NOMO-1 treated with DMSO at 0.1 percent for 48 hours (cell line): Measurements from ENCODE around the gene CDH20.

Source experiments
- DNase-seq: peaks from one replicate; lab custom pipeline; 2025; ENCODE audit not compliant: unreplicated experiment; lab: John Stamatoyannopoulos, UW

Gene CDH20

GRCh38 chr18:61572084-61572655 is 238.9 kb downstream of the CDH20 start:
- DNase-seq: no peak

DNA sequence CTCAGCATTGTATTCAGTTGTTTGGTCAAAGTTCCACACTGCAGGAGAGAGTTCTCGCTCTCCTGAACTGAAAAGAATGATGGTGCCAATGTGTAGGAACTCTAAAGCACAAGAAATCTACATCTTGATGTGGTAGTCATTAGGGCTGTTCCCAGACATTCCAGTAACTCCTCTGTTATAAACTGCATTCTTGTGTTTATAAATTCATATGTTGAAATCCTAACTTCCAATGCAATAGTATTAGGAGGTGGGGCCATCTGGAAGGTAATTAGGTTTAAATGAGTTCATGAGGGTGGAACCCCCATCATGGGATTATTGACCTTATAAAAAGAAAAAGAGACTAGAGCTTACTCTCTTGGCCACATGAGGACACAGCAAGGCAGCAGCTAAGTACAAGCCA is 239.6 kb downstream of the CDH20 start:
- no peak for DNase-seq

DNA sequence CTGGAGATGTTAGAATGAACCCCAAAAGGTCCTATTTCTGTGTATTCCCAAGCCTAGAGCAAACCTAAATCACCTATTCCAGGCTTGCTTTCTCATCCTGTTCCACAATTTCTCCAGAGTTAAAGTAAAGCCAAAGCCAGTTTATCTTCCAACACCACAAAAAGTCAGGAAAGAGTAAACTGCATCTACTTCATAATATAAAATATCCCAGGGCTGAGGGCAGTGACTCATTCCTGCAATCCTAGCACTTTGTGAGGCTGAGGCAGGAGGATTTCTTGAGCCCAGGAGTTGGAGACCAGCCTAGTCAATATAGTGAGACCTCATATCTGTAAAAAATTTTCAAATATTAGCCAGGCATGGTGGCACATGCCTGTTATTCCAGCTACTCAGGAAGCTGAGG is 241.4 kb downstream of the CDH20 start:
- no peak for DNase-seq

GRCh38 chr18:61575419-61575818 is 242.2 kb downstream of the CDH20 start:
- no peak for DNase-seq

DNA sequence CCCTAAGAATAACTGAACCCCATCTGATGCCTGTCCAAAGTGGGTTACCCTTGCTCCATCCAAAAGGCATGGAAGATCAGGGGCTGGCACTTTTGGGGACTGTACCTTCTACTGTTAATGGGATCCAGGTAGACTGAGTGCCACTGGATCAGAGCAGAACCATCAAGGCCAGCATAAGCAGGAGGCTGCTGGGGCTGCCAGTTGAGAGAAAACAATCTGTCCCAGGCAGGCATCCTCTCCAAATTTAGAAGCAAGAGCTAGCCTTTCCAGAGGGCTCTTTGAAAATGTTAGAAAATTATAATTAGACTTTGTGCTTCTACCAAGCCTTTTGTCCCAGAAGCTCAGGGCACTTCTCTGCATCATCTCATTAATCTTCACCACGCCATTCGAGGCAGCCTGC is 245.6 kb downstream of the CDH20 start:
- DNase-seq: no peak

DNA sequence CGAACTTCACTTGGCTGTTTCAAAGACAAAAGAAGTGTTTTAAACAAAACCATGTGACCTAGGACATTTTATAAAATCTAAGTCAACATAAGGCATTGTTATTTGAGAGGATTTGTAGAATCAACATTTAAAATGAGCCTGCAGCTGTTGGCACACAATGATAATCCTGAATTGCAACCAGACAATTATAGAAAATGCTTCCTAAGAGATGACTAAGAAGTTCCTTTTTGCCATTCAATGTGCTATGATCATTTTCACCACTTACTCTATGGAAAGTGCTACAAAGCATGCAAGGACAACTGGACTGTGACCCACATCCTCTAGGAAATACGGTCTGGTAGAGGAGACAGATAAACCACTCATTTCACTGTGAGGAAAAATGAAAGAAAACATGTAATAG is 246.4 kb downstream of the CDH20 start:
- no peak for DNase-seq

DNA sequence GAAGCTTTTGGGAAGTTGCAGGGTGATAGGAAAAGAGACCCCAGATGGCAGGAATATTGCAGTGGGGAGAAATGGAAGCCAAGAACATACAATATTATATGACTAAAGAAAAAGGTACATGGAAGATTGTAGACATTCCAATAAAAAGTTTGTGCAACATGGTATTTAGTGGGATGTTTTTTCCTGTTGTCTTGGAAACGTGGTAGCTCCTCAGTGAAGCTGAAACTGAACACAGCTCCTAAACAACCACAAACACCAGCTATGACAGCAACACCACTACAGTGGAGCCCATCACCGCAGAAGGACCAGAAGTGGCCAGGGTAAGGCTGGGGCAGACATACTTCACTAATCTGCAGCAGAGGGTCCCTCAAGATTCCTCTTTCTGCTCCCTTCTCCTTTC is 246.8 kb downstream of the CDH20 start:
- no peak for DNase-seq

- DNase-seq: peak; percentile 43
Measured at GRCh38 chr18:61581578-61582201, 248.5 kb downstream of the CDH20 start.

DNA sequence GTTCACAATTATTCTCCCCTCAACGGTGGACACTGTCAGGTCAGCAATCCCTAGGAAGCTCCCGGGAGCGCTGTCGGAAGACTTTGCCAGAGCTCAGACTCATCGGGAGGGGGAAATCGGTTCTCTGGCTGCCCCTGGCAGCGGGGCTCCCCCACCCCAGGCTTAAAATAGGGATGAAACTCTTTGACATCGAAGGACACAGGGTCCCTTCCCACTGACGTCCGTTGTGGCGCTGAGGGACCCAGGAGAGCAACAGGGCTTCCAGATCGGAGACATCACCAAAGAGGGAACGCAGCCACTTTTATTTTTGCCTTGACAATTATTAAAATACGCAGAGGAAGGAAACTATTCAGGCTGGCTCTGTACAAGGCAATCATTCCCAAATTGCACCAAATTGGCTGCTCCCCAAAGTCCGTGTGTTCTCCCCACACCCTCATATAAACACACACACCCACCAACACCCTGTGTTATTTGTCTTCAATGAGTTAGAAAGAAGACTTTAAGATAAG is 249.0 kb downstream of the CDH20 start:
- no peak for DNase-seq

DNA sequence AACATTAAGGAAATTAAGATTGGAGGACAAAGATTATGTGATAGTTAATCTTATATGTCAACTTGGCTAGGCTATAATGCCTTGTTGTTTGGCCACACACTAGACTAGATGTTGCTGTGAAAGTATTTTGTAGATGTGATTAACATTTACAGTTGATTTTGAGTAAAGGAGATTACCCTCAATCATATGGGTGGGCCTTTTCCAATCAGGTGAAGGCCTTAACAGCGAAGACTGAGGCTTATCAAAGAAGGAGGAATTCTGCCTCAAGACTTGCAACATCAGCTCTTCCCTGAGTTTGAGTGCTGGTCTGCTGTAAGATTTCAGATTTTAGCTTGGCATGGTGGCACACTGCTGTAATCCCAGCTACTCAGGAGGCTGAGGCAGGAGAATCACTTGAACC is 250.3 kb downstream of the CDH20 start:
- DNase-seq: no peak

DNA sequence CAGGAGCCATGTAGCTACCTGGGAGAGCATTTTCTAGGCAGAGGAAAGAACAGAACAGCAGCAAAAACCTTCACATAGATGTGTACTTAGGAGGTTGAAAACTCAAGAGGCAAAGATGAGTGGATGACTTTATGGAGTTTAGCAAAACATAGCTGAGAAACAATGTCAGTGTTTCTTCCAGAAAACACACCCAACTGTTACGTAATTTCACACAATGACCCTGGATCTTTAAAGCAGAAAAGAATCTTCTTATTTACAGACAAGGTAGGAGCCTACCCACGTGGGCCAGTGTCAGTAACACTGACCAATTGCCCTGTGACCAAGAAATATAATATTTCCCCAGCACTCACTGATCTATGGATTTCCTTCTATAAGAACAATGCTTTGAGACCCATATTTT is 254.6 kb downstream of the CDH20 start:
- no peak for DNase-seq

- peak; percentile 88 for DNase-seq
Measured at GRCh38 chr18:61589053-61589723, 256.0 kb downstream of the CDH20 start.

GRCh38 chr18:61589724-61590065 is 256.5 kb downstream of the CDH20 start:
- DNase-seq: no peak

DNA sequence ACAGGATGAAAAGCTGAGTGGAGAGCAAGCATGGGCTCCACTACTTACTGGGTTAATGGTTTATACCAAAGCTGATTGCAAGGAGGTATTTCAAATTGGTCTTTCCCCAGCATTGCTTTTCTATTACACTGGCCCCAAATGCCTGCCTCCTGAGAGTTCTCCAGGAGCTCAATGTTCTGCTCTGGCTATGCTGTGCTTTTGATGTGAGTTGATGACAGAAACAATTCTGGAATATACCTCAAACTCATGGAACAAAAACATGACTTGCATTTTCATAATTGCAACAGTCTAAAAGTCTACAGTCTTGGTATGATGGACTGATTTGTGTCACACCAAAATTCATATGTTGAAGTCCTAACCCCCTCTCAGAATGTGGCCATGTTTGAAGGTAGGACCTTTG is 258.0 kb downstream of the CDH20 start:
- no peak for DNase-seq

DNA sequence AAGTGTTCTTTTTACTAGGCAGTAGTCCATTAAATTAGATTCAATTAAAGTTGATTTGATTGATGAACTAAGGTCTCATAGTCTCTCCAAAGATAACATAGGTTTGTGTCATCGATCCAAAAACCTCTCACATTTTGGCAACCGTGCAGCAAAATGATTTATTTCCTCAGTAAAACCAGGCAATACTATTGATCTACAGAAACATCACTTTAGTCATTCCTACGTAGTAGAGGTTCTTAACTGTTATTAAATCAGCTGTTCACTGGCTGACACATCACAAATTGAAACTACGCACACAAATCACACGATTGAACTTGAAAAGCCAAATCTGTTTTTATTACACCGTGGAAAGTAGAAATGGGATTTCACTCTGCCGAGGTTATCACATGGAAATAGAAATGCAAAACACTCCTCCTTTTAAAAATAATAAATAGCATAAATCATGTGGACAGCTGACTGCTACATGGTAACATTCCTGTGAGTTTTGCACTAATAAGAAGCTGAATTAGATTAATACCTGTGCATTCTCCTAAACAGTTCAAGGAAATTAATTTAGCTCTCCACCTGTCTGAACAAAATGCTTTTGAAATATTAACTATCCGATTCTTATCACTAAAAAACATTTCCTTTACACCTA is 262.5 kb downstream of the CDH20 start:
- no peak for DNase-seq

- DNase-seq: no peak
Measured at GRCh38 chr18:61596296-61596695, 263.1 kb downstream of the CDH20 start.

DNA sequence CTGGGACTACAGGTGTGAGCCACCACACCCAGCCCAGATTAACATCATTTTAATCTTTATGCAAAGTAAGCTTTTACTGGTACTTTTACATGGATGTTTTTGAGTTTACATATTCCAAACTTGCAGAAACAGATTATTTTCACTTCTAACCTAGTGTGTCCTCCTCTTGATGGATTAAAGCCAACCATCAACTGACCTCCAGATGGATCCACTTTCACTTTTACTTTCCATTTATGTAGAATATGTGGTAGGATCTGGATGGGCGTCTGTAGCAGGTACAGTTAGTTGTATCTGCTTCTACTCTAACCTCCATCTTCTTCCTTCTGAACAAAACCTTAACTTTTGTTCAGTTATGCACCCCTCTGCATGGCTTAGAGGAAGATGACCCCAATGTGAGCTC is 264.1 kb downstream of the CDH20 start:
- no peak for DNase-seq

DNA sequence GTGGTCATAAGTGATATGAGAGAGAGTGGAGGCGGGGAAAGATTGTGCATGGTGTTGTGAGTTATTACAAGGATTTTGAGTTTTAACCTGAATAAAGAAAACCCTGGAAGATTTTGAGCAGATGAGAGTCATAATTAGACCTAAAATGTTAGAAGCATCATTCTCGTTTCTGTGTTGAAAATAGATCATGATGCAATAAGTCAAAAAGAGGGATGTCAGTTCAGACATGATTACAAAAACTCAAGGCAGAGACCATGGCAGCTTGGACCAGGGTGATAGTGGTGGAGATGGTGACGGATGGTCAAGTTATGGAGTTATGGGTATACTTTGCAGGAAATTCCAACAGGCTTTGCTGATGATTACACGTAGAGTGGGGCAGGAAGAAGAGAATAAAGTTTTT is 267.2 kb downstream of the CDH20 start:
- DNase-seq: no peak

DNA sequence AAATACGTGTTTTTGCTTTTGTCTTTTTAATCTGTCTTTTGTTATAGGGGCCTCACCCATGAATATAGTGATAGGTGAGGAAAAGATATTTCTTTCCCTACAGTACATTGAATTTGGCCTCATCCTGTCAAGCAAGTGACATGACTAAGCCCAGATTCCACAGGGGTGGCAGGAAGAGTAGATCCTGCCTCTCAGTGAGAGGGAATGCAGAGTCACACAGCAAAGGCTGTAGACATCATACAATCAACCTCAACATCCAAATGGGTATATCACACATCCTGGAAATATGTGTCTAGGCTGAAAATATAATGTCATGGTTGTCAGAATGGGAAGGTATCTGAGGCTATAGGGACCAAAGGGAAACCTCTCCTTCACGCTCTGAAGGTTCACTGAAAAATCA is 269.6 kb downstream of the CDH20 start:
- DNase-seq: no peak
